H9 (cell line): ENCODE data around the gene CDH4. TPM values are rescaled to one million over a fixed set of nuclear protein-coding genes. Genes with fewer than 3 reads are reported as not detected.

ENCODE experiments used
- DNase-seq: peaks from one replicate; pipeline ENCODE4 v3.0.0-alpha.2; 2017
- H2AFZ ChIP-seq: one replicate; pipeline ENCODE4 v1.6.1; 2013; ENCODE audit warnings: mild to moderate bottlenecking, low read length, control low read depth, moderate library complexity
- H2AK5ac ChIP-seq: 2 replicates; pipeline ENCODE4 v1.6.1; 2013; ENCODE audit warnings: low read length, control low read depth, mixed read lengths; ENCODE audit not compliant: insufficient read length
- H2BK120ac ChIP-seq: one replicate; pipeline ENCODE4 v1.6.1; 2013; ENCODE audit warnings: low read depth, mild to moderate bottlenecking, low read length, control low read depth, inconsistent platforms; ENCODE audit not compliant: poor library complexity, severe bottlenecking
- H2BK12ac ChIP-seq: 2 replicates; pipeline ENCODE4 v1.6.1; 2013; ENCODE audit warnings: low read length, control low read depth, mixed read lengths, low read depth; ENCODE audit not compliant: insufficient read length
- H2BK15ac ChIP-seq: 2 replicates; pipeline ENCODE4 v1.6.1; 2013; ENCODE audit warnings: low read depth, low read length, control low read depth
- H2BK20ac ChIP-seq: one replicate; pipeline ENCODE4 v1.6.1; 2013; ENCODE audit warnings: low read depth, mild to moderate bottlenecking, low read length, control low read depth, inconsistent platforms; ENCODE audit not compliant: poor library complexity, severe bottlenecking
- H2BK5ac ChIP-seq: 2 replicates; pipeline ENCODE4 v1.6.1; 2013; ENCODE audit warnings: low read length, control low read depth, mixed read lengths; ENCODE audit not compliant: insufficient read length
- H3K14ac ChIP-seq: 2 replicates; pipeline ENCODE4 v1.6.1; 2013; ENCODE audit warnings: low read length, control low read depth; ENCODE audit not compliant: insufficient read depth
- H3K18ac ChIP-seq: 2 replicates; pipeline ENCODE4 v1.6.1; 2013; ENCODE audit warnings: low read depth, mild to moderate bottlenecking, mixed read lengths, low read length, control low read depth; ENCODE audit not compliant: insufficient read length
- H3K23ac ChIP-seq: 2 replicates; pipeline ENCODE4 v1.6.1; 2013; ENCODE audit warnings: low read length, control low read depth, mixed read lengths, low read depth; ENCODE audit not compliant: insufficient read length
- H3K23me2 ChIP-seq: 2 replicates; pipeline ENCODE4 v1.6.1; 2013; ENCODE audit warnings: low read depth, mild to moderate bottlenecking, mixed read lengths, low read length, control low read depth; ENCODE audit not compliant: insufficient read length, poor library complexity, severe bottlenecking
- H3K27ac ChIP-seq: 2 replicates; pipeline ENCODE4 v1.5.1; 2013; ENCODE audit warnings: low read length, control low read depth, mixed read lengths, low read depth; ENCODE audit not compliant: insufficient read length
- H3K27me3 ChIP-seq: 2 replicates; pipeline ENCODE4 v1.6.1; 2013; ENCODE audit warnings: low read length, control low read depth, inconsistent platforms; ENCODE audit not compliant: insufficient read depth
- H3K4ac ChIP-seq: 2 replicates; pipeline ENCODE4 v1.6.1; 2013; ENCODE audit warnings: low read depth, mild to moderate bottlenecking, control low read depth, inconsistent platforms, low read length, moderate library complexity
- H3K4me1 ChIP-seq: 2 replicates; pipeline ENCODE4 v1.6.1; 2013; ENCODE audit warnings: low read length, control low read depth, inconsistent platforms; ENCODE audit not compliant: insufficient read depth
- H3K4me2 ChIP-seq: 2 replicates; pipeline ENCODE4 v1.6.1; 2013; ENCODE audit warnings: low read length, control low read depth, mixed read lengths; ENCODE audit not compliant: insufficient read length, insufficient read depth
- H3K56ac ChIP-seq: 2 replicates; pipeline ENCODE4 v1.6.1; 2013; ENCODE audit warnings: low read depth, mild to moderate bottlenecking, mixed read lengths, low read length, control low read depth; ENCODE audit not compliant: insufficient read length
- H3K79me1 ChIP-seq: 2 replicates; pipeline ENCODE4 v1.6.1; 2013; ENCODE audit warnings: low read depth, mild to moderate bottlenecking, moderate library complexity, low read length, control low read depth, inconsistent platforms; ENCODE audit not compliant: insufficient read depth, poor library complexity, severe bottlenecking
- H3K79me2 ChIP-seq: 2 replicates; pipeline ENCODE4 v1.6.1; 2013; ENCODE audit warnings: low read length, control low read depth, inconsistent platforms; ENCODE audit not compliant: insufficient read depth
- H3K9ac ChIP-seq: 2 replicates; pipeline ENCODE4 v1.6.1; 2013; ENCODE audit warnings: low read length, control low read depth, mixed read lengths; ENCODE audit not compliant: insufficient read length; ENCODE audit errors: extremely low read depth
- H3K9me3 ChIP-seq: one replicate; pipeline ENCODE4 v1.6.1; 2013; ENCODE audit warnings: low read depth, low read length, inconsistent platforms; ENCODE audit not compliant: control insufficient read depth
- H3T11ph ChIP-seq: one replicate; pipeline ENCODE4 v1.6.1; 2013; ENCODE audit warnings: mild to moderate bottlenecking, low read length, control low read depth, inconsistent platforms
- H4K20me1 ChIP-seq: one replicate; pipeline ENCODE4 v1.6.1; 2013; ENCODE audit not compliant: control insufficient read depth, insufficient read length, insufficient read depth
- H4K5ac ChIP-seq: 2 replicates; pipeline ENCODE4 v1.6.1; 2013; ENCODE audit warnings: low read depth, mild to moderate bottlenecking, mixed read lengths, low read length, control low read depth; ENCODE audit not compliant: insufficient read length
- H4K8ac ChIP-seq: replicated peaks from 2 replicates; pipeline ENCODE4 v1.6.1; 2013; ENCODE audit warnings: low read length, control low read depth, mixed read lengths, low read depth; ENCODE audit not compliant: insufficient read length
- H4K91ac ChIP-seq: 2 replicates; pipeline ENCODE4 v1.6.1; 2013; ENCODE audit warnings: low read depth, mild to moderate bottlenecking, moderate library complexity, mixed read lengths, low read length, control low read depth; ENCODE audit not compliant: insufficient read length
- H3K27ac Mint-ChIP-seq, 3 experiments: 2 replicates in 2 of 3; 3 replicates in 1 of 3; pipeline ENCODE4 v1.8.0; 2020 to 2021; ENCODE audit warnings: mixed read lengths in 3 of 3, mild to moderate bottlenecking in 1 of 3, moderate library complexity in 1 of 3
- H3K27me3 Mint-ChIP-seq: 2 replicates; pipeline ENCODE4 v1.8.0; 2021; ENCODE audit warnings: low read depth, mild to moderate bottlenecking, moderate library complexity, mixed read lengths
- H3K36me3 Mint-ChIP-seq, 3 experiments: 2 replicates in 2 of 3; 3 replicates in 1 of 3; pipeline ENCODE4 v1.8.0; 2020 to 2021; ENCODE audit warnings: low read depth in 3 of 3, mixed read lengths in 3 of 3; ENCODE audit not compliant: insufficient read depth in 1 of 3
- H3K4me1 Mint-ChIP-seq, 2 experiments: 2 replicates each; pipeline ENCODE4 v1.8.0; 2020; ENCODE audit warnings: mixed read lengths in 2 of 2
- H3K4me3 Mint-ChIP-seq, 2 experiments: 2 replicates in 1 of 2; 3 replicates in 1 of 2; pipeline ENCODE4 v1.8.0; 2020 to 2021; ENCODE audit warnings: mild to moderate bottlenecking in 2 of 2, mixed read lengths in 2 of 2, moderate library complexity in 1 of 2
- H3K9me3 Mint-ChIP-seq, 2 experiments: 2 replicates in 1 of 2; 3 replicates in 1 of 2; pipeline ENCODE4 v1.8.0; 2020; ENCODE audit warnings: mild to moderate bottlenecking in 2 of 2, mixed read lengths in 2 of 2, moderate library complexity in 1 of 2
- WGBS: extraction: QIAGEN DNeasy Blood & Tissue Kit; methylation state at CpG from one replicate; pipeline ENCODE4 v1.1.7; 2013; ENCODE audit warnings: missing lambda C conversion rate, low lambda C conversion rate, mixed read lengths; ENCODE audit not compliant: insufficient read length; ENCODE audit errors: extremely low coverage; 5-methylcytosine and 5-hydroxymethylcytosine counted together
- total RNA-seq: library from RNA; stranded (reverse); gene quantifications from 2 replicates; pipeline ENCODE4 v1.2.1, GENCODE V29; 2021
- TF ChIP-seq, protein P1 (sequence below): fragments of 200-600 bp; sonication (generic); conservative IDR thresholded peaks from 3 replicates; pipeline ENCODE4 v1.8.0; 2021; ENCODE audit warnings: antibody characterized with exemption, mild to moderate bottlenecking

CDH4 gene
- total RNA-seq, 1 experiment from 2014 or later: 3.0 TPM

DNA sequence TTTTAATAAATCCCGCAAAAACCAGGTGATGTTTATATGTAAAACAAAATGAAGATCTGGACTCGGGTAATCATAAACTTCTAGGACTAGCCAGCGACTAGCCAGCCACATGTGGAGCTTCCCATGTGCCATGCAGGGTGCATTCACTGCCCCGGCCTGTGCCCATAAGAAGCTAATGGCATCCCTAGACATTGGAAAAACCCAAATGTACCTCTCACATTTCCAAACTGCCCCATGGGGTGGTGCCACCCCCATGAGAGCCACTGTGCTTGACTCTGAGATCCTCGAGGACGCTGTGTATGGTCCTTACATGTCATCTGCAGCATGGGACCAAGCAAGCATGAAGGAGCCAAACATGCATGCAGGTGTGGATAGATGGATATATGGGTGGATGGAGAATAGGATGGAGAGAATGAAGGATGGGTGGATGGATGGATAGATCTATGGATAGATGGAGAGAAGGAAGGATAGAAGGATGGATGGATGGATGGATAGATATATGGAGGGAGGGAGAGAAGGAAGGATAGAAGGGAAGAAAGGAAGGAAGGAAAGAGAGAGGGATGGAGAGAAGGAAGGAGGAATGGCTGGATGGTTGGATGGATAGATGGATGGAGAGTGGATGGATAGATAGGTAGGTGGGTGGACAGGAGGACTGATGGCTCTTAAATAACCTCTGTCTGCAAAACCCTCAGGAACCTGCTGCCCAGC lies 203.6 kb downstream of the CDH4 start:
- no peak overlapping the region for H2BK15ac ChIP-seq
- no peak overlapping the region for H2BK20ac ChIP-seq
- H3K79me1 ChIP-seq: no peaks in the 10 kb centered on the region
- H3K79me2 ChIP-seq: no peaks in the 10 kb centered on the region; the same call in 1 of the 2 replicates
- H3K27me3 ChIP-seq: peaks cover 2% of the 10 kb centered on the region; the same call in 1 of the 2 replicates
- no peaks in the 10 kb centered on the region for H3K23me2 ChIP-seq
- H3K18ac ChIP-seq: no peak overlapping the region
- Mint-ChIP-seq H3K36me3 (no peaks in the 10 kb centered on the region; a peak in 1 of 7 replicates), H3K27ac (no peak overlapping the region), H3K4me1 (peaks cover 23 to 25% of the 10 kb centered on the region in 2 experiments), H3K27me3 (peaks cover 21% of the 10 kb centered on the region), H3K9me3 (peaks cover 0 to 4% of the 10 kb centered on the region in 2 experiments; a peak in 1 of 5 replicates), H3K4me3 (no peak overlapping the region)
- H3K9me3 ChIP-seq: no peaks in the 10 kb centered on the region
- no peak overlapping the region for H2BK120ac ChIP-seq
- H3K4me1 ChIP-seq: no peaks in the 10 kb centered on the region
- no peak overlapping the region for H2BK12ac ChIP-seq
- no peak overlapping the region for H3K14ac ChIP-seq
- H3K23ac ChIP-seq: no peak overlapping the region
- H3T11ph ChIP-seq: no peak overlapping the region
- no peak overlapping the region for H2BK5ac ChIP-seq
- H3K4ac ChIP-seq: no peak overlapping the region
- no peak overlapping the region for H4K8ac ChIP-seq
- no peak overlapping the region for H4K91ac ChIP-seq
- H3K9ac ChIP-seq: no peak overlapping the region
- no CpG with 5 or more reads among the region's 6 CpGs for WGBS
- H2AFZ ChIP-seq: no peak overlapping the region
- TF ChIP-seq, protein P1, sequence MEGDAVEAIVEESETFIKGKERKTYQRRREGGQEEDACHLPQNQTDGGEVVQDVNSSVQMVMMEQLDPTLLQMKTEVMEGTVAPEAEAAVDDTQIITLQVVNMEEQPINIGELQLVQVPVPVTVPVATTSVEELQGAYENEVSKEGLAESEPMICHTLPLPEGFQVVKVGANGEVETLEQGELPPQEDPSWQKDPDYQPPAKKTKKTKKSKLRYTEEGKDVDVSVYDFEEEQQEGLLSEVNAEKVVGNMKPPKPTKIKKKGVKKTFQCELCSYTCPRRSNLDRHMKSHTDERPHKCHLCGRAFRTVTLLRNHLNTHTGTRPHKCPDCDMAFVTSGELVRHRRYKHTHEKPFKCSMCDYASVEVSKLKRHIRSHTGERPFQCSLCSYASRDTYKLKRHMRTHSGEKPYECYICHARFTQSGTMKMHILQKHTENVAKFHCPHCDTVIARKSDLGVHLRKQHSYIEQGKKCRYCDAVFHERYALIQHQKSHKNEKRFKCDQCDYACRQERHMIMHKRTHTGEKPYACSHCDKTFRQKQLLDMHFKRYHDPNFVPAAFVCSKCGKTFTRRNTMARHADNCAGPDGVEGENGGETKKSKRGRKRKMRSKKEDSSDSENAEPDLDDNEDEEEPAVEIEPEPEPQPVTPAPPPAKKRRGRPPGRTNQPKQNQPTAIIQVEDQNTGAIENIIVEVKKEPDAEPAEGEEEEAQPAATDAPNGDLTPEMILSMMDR: no peak
- H3K27ac ChIP-seq: no peak overlapping the region
- DNase-seq: no peak
- H2AK5ac ChIP-seq: no peak overlapping the region
- no peaks in the 10 kb centered on the region for H4K20me1 ChIP-seq
- no peak overlapping the region for H3K56ac ChIP-seq
- no peak overlapping the region for H3K4me2 ChIP-seq
- H4K5ac ChIP-seq: no peak overlapping the region
